Measurements from ENCODE around the gene GZF1.

GRCh38 chr20:23313271-23313670 lies 48.7 kb upstream of the GZF1 start:
- TF ChIP-seq CTCF (conservative IDR thresholded peaks at IDR 0.05) (no peak), ZFX (IDR thresholded peaks at IDR 0.05) (no peak)

Measured in C4-2B (cell line).